ENCODE data around the gene KLHDC3.
A peak's percentile ranks its signal among the peaks of the same experiment; 100 is the strongest.

DNA sequence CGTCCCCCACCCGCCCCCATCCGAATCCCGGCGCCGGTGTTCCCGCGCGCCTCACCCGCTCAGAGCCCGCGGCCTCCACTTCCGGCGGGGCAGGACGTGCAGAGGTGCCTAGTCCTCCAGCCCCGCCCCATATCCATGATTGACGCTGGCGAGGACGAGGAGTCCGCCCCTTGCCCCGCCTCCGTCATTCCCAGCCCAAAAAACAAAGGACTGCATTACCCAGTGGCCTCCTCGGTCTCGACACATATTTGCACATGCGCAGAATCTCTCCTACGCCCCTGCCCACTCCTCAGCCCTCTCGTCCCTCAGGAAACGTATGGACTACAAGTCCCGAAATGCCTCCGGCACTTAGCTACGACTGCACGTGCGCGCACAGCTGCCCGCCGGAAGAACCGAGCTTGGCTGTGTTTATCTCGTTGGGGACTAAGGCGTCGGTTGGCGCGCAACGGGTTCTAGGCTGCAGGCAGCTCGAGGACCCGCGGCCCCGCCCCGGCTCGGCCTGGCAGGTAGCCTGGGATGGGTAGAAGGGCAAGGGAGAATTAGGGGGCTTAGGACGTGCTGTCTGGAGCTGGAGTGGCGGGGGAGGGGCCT lies at the start of gene KLHDC3, which contains the start of gene MEA1:
- TF ChIP-seq, protein P1, sequence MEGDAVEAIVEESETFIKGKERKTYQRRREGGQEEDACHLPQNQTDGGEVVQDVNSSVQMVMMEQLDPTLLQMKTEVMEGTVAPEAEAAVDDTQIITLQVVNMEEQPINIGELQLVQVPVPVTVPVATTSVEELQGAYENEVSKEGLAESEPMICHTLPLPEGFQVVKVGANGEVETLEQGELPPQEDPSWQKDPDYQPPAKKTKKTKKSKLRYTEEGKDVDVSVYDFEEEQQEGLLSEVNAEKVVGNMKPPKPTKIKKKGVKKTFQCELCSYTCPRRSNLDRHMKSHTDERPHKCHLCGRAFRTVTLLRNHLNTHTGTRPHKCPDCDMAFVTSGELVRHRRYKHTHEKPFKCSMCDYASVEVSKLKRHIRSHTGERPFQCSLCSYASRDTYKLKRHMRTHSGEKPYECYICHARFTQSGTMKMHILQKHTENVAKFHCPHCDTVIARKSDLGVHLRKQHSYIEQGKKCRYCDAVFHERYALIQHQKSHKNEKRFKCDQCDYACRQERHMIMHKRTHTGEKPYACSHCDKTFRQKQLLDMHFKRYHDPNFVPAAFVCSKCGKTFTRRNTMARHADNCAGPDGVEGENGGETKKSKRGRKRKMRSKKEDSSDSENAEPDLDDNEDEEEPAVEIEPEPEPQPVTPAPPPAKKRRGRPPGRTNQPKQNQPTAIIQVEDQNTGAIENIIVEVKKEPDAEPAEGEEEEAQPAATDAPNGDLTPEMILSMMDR (IDR thresholded peaks at IDR 0.05): no peak
- TF ChIP-seq POLR2A (IDR thresholded peaks at IDR 0.05) (no peak), POLR2AphosphoS5 (IDR thresholded peaks at IDR 0.05) (peak in 2 of 3 donors; percentile 42 to 93), EP300 (IDR thresholded peaks at IDR 0.05) (no peak)

Data from suprapubic skin (tissue), 4 donors.